ENCODE data around the gene DOHH. TPM values are rescaled to one million over a fixed set of nuclear protein-coding genes. Genes with fewer than 3 reads are reported as not detected.

DOHH gene
- total and polyA plus RNA-seq, 2 donors (not counting 3 experiments of a cell fraction or from before 2014, with no cell fraction given) = 8.7 to 15.2 TPM

GRCh38 chr19:3544742-3545668, 44.5 kb upstream of the DOHH start:
- Histone ChIP-seq H3K4me2 (ENCODE audit: insufficient read depth, low read length) (no peak overlapping the region), H4K20me1 (replicated peaks; ENCODE audit: control insufficient read depth, extremely low read depth, insufficient read depth, low read length) (no peaks in the 10 kb centered on the region), H3K9ac (replicated peaks; ENCODE audit: extremely low read depth, insufficient read depth, low read length) (no peak overlapping the region), H3K9me3 (replicated peaks; ENCODE audit: control insufficient read depth, insufficient read depth, low read length) (no peaks in the 10 kb centered on the region), H3K4me3 (replicated peaks in 1 of 3; ENCODE audit: insufficient read depth in 1 of 3, low read depth in 1 of 3, low read length in 3 of 3) (no peak overlapping the region), H3K27ac (ENCODE audit: insufficient read depth, low read depth, low read length) (no peak overlapping the region), H2AFZ (ENCODE audit: low read depth, low read length) (no peak overlapping the region), H3K4me1 (ENCODE audit: control insufficient read depth, extremely low read depth, insufficient read depth, low read length) (no peaks in the 10 kb centered on the region), H3K9me1 (replicated peaks; ENCODE audit: control insufficient read depth, extremely low read depth, insufficient read depth, low read length) (no peaks in the 10 kb centered on the region), H3K79me2 (ENCODE audit: control insufficient read depth, insufficient read depth, low read length) (no peaks in the 10 kb centered on the region), H3K27me3 (ENCODE audit: control insufficient read depth in 2 of 2, insufficient read depth in 2 of 2, low read length in 2 of 2) (no peaks in the 10 kb centered on the region), H3K36me3 (ENCODE audit: control insufficient read depth in 2 of 2, extremely low read depth in 1 of 2, insufficient read depth in 2 of 2, low read length in 2 of 2) (peaks cover 2 to 10% of the 10 kb centered on the region in 2 experiments)
- no peak for TF ChIP-seq POLR2A (IDR thresholded peaks at IDR 0.05; ENCODE audit: low read depth, low read length)
- peak; percentile 90 to 99 for TF ChIP-seq CTCF (IDR thresholded peaks at IDR 0.05; ENCODE audit: extremely low read depth in 1 of 2, insufficient read depth in 1 of 2, low read depth in 1 of 2, low read length in 2 of 2)
- POLR2A ChIA-PET = interaction anchor here (1.4 kb wide), 1 partner anchor 10 kb away, joined by 5 read pairs; no protein-coding TSS in a partner anchor
- CTCF ChIA-PET = interaction anchor here (0.6 to 2.8 kb wide), 30 partner anchors 10 to 240 kb away, joined by 3 to 34 read pairs (median 4); partner anchors contain the start of genes GIPC3, MFSD12 and TJP3
- intact Hi-C loops (cut with micrococcal nuclease) (loop anchor here (1.0 kb wide), 3 partner anchors 73 to 161 kb away; partner anchors contain the start of gene PIP5K1C), dilution Hi-C loops (cut with MboI; ENCODE audit: extremely low pct_ligation_motif_present, low sequenced_read_pairs) (no loop called here)
- no TSS peak for BruUV-seq (replicated peaks)
- FAIRE-seq = peak; percentile 52
- DNase-seq (ENCODE audit: low read depth, low spot score) = peak; percentile 47

- CTCF ChIA-PET = interaction anchor here (1.4 to 2.8 kb wide), 5 partner anchors 12 to 167 kb away, joined by 4 to 34 read pairs (median 23); partner anchors contain the start of genes MFSD12 and TJP3
- FAIRE-seq = no peak
- intact Hi-C loops (cut with micrococcal nuclease) = no loop called here
These were observed 43.5 kb upstream of the DOHH start for GRCh38 chr19:3544058-3544376.

More at GRCh38 chr19:3544058-3544376, 43.5 kb upstream of the DOHH start:
- Histone ChIP-seq H3K4me1 (ENCODE audit: control insufficient read depth, extremely low read depth, insufficient read depth, low read length) (no peaks in the 10 kb centered on the region), H3K4me3 (replicated peaks in 1 of 3; ENCODE audit: insufficient read depth in 1 of 3, low read depth in 1 of 3, low read length in 3 of 3) (no peak overlapping the region), H4K20me1 (replicated peaks; ENCODE audit: control insufficient read depth, extremely low read depth, insufficient read depth, low read length) (no peaks in the 10 kb centered on the region), H3K27ac (ENCODE audit: insufficient read depth, low read depth, low read length) (no peak overlapping the region), H3K27me3 (ENCODE audit: control insufficient read depth in 2 of 2, insufficient read depth in 2 of 2, low read length in 2 of 2) (no peaks in the 10 kb centered on the region), H3K9me3 (replicated peaks; ENCODE audit: control insufficient read depth, insufficient read depth, low read length) (no peaks in the 10 kb centered on the region), H3K79me2 (ENCODE audit: control insufficient read depth, insufficient read depth, low read length) (no peaks in the 10 kb centered on the region), H2AFZ (ENCODE audit: low read depth, low read length) (no peak overlapping the region), H3K4me2 (ENCODE audit: insufficient read depth, low read length) (no peak overlapping the region), H3K9me1 (replicated peaks; ENCODE audit: control insufficient read depth, extremely low read depth, insufficient read depth, low read length) (no peaks in the 10 kb centered on the region), H3K9ac (replicated peaks; ENCODE audit: extremely low read depth, insufficient read depth, low read length) (no peak overlapping the region), H3K36me3 (ENCODE audit: control insufficient read depth in 2 of 2, extremely low read depth in 1 of 2, insufficient read depth in 2 of 2, low read length in 2 of 2) (peaks cover 0 to 10% of the 10 kb centered on the region in 2 experiments)
- DNase-seq (ENCODE audit: low read depth, low spot score) = no peak
- POLR2A ChIA-PET = no interaction called here
- TF ChIP-seq MYC (IDR thresholded peaks at IDR 0.05; ENCODE audit: low read depth, low read length) = no peak
- TF ChIP-seq GATA2 (IDR thresholded peaks at IDR 0.05; ENCODE audit: insufficient read depth, insufficient read length, low read depth, low read length) = no peak
- no peak for TF ChIP-seq EZH2 (IDR thresholded peaks at IDR 0.05; ENCODE audit: borderline replicate concordance, low read depth, low read length, severe bottlenecking)
- no peak for TF ChIP-seq FOS (IDR thresholded peaks at IDR 0.05; ENCODE audit: borderline replicate concordance, insufficient read depth, low read length)
- TF ChIP-seq POLR2AphosphoS5 (IDR thresholded peaks at IDR 0.05; ENCODE audit: insufficient read depth, low read depth, low read length) = no peak
- no peak for TF ChIP-seq MAX (IDR thresholded peaks at IDR 0.05; ENCODE audit: insufficient read depth, insufficient read length)
- no peak for TF ChIP-seq POLR2A (IDR thresholded peaks at IDR 0.05; ENCODE audit: low read depth, low read length)
- TF ChIP-seq JUN (IDR thresholded peaks at IDR 0.05; ENCODE audit: borderline replicate concordance, insufficient read depth, insufficient read length, low read depth) = no peak
- TF ChIP-seq CTCF (IDR thresholded peaks at IDR 0.05; ENCODE audit: extremely low read depth in 1 of 2, insufficient read depth in 1 of 2, low read depth in 1 of 2, low read length in 2 of 2) = no peak
- BruUV-seq (replicated peaks) = no TSS peak
- dilution Hi-C loops (cut with MboI; ENCODE audit: extremely low pct_ligation_motif_present, low sequenced_read_pairs) = no loop called here

Measured in endothelial cell of umbilical vein (primary cell).